DOHH2 (cell line): ENCODE data around the gene PAX2.

ENCODE experiments used
- H3F3A ChIP-seq: fragments of 200-600 bp; sonication (generic), shearing (Covaris generic); 2 replicates; pipeline ENCODE4 v1.6.0; 2016; ENCODE audit warnings: antibody characterized with exemption, mild to moderate bottlenecking; ENCODE audit not compliant: control insufficient read depth, insufficient read depth
- H3K27ac ChIP-seq: fragments of 200-600 bp; sonication (generic); 2 replicates; pipeline ENCODE4 v1.5.1; 2014; ENCODE audit warnings: low read depth, mild to moderate bottlenecking, low read length, moderate library complexity
- H3K27me3 ChIP-seq: fragments of 200-600 bp; sonication (generic); 2 replicates; pipeline ENCODE4 v1.6.1; 2014; ENCODE audit warnings: mild to moderate bottlenecking, low read length, mixed read lengths; ENCODE audit not compliant: control insufficient read depth
- H3K36me3 ChIP-seq: fragments of 200-600 bp; sonication (generic); 2 replicates; pipeline ENCODE4 v1.6.1; 2014; ENCODE audit warnings: mild to moderate bottlenecking, low read length, moderate library complexity, mixed read lengths; ENCODE audit not compliant: control insufficient read depth
- H3K4me1 ChIP-seq: fragments of 200-600 bp; sonication (generic); 2 replicates; pipeline ENCODE4 v1.6.1; 2014; ENCODE audit warnings: mild to moderate bottlenecking, low read length, mixed read lengths; ENCODE audit not compliant: control insufficient read depth
- H3K4me2 ChIP-seq: fragments of 200-600 bp; sonication (generic); 2 replicates; pipeline ENCODE4 v1.6.0; 2014; ENCODE audit warnings: mild to moderate bottlenecking, low read length, moderate library complexity
- H3K4me3 ChIP-seq: fragments of 200-600 bp; sonication (generic); 2 replicates; pipeline ENCODE4 v1.5.1; 2014; ENCODE audit warnings: mild to moderate bottlenecking, low read length, mixed read lengths
- H3K79me2 ChIP-seq: fragments of 200-600 bp; sonication (generic); 2 replicates; pipeline ENCODE4 v1.6.1; 2014; ENCODE audit warnings: mild to moderate bottlenecking, low read length, mixed read lengths; ENCODE audit not compliant: control insufficient read depth
- H3K9me2 ChIP-seq: fragments of 200-600 bp; sonication (generic); replicated peaks from 2 replicates; pipeline ENCODE4 v1.6.1; 2014; ENCODE audit warnings: mild to moderate bottlenecking, low read length, mixed read lengths; ENCODE audit not compliant: control insufficient read depth
- H3K9me3 ChIP-seq: fragments of 200-600 bp; sonication (generic); 2 replicates; pipeline ENCODE4 v1.6.1; 2014; ENCODE audit warnings: antibody characterized with exemption, low read length, mixed read lengths; ENCODE audit not compliant: control insufficient read depth, insufficient read depth
- H4K20me1 ChIP-seq: fragments of 200-600 bp; sonication (generic); 2 replicates; pipeline ENCODE4 v1.6.0; 2014; ENCODE audit warnings: low read depth, mild to moderate bottlenecking, antibody characterized with exemption, low read length, moderate library complexity; ENCODE audit not compliant: control insufficient read depth, insufficient read depth
- CTCF ChIP-seq: fragments of 200-600 bp; sonication (generic); IDR thresholded peaks from one replicate; pipeline ENCODE4 v1.5.1; 2014; ENCODE audit warnings: antibody characterized with exemption, mild to moderate bottlenecking, low read depth, low read length; ENCODE audit not compliant: poor library complexity, severe bottlenecking
- EZH2phosphoT487 ChIP-seq: fragments of 200-600 bp; sonication (generic); IDR thresholded peaks from 2 replicates; pipeline ENCODE4 v1.6.1; 2017; ENCODE audit warnings: borderline replicate concordance, mild to moderate bottlenecking, antibody characterized with exemption, low read length, moderate library complexity, mixed read lengths

The PAX2 gene

DNA sequence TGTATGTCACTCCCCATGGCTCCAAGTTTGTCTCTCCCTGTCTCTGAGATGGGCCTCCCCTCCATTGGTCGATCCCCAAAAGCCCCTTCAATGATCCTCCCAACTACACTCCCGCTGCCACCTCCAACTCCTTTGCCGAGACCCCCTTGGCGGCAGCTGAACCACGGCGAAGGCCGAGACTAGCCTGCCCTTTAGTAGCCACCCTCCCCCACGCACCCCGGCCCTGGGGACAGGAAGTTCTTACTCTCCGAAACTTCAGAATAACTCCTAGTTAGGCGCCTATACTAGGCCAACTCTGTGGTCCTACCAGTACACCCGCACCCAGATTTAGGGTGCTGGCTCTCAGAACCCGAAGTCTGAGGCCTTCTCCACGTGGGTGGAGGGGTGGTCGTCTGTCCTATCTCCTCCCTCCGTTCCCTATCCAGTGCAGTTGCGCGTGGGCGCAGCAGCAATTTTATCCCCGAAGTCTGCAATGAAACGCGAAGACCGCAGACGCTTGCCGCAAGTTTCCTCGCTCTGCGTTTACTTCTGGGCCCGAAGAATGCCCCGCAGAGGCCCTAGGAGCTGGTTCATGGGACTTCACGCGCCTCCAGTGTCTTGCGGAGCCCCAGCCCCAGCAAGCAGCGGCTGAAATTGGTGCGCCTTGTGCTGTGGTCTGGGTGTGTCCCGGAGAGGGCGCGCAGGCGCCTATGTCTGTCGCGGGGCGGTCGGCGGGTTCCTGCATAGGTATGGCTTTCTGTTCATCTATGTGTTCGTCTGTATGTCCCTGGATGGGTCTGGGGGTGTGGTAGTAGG lies 84.7 kb downstream of the PAX2 start:
- Histone ChIP-seq H4K20me1 (no peaks in the 10 kb centered on the region), H3K27me3 (peaks cover 67% of the 10 kb centered on the region), H3K27ac (no peak overlapping the region), H3K79me2 (no peaks in the 10 kb centered on the region), H3K36me3 (no peaks in the 10 kb centered on the region), H3F3A (0 out of 2 replicates have a peak, but pooled peaks cover 3% of the 10 kb centered on the region), H3K4me1 (peaks cover 44% of the 10 kb centered on the region), H3K4me3 (no peak overlapping the region), H3K9me2 (no peaks in the 10 kb centered on the region), H3K9me3 (no peaks in the 10 kb centered on the region), H3K4me2 (no peak overlapping the region)
- TF ChIP-seq CTCF (no peak), EZH2phosphoT487 (no peak)

GRCh38 chr10:100830728-100831111 lies 85.3 kb downstream of the PAX2 start:
- Histone ChIP-seq H3K9me3 (no peaks in the 10 kb centered on the region), H3K4me2 (no peak overlapping the region), H3K27me3 (peaks cover 61% of the 10 kb centered on the region), H3K4me3 (no peak overlapping the region), H3K79me2 (no peaks in the 10 kb centered on the region), H4K20me1 (no peaks in the 10 kb centered on the region), H3K36me3 (no peaks in the 10 kb centered on the region), H3K4me1 (peaks cover 38% of the 10 kb centered on the region), H3F3A (0 out of 2 replicates have a peak, but pooled peaks cover 3% of the 10 kb centered on the region), H3K9me2 (no peaks in the 10 kb centered on the region), H3K27ac (no peak overlapping the region)
- TF ChIP-seq CTCF (no peak), EZH2phosphoT487 (no peak)

- no peak overlapping the region for H3K4me2 ChIP-seq
- no peaks in the 10 kb centered on the region for H3K9me2 ChIP-seq
- no peak overlapping the region for H3K27ac ChIP-seq
- no peaks in the 10 kb centered on the region for H3K36me3 ChIP-seq
- TF ChIP-seq CTCF (no peak), EZH2phosphoT487 (no peak)
- no peaks in the 10 kb centered on the region for H4K20me1 ChIP-seq
- no peaks in the 10 kb centered on the region for H3K79me2 ChIP-seq
- H3K9me3 ChIP-seq, result no peaks in the 10 kb centered on the region
- no peak overlapping the region for H3K4me3 ChIP-seq
- H3K4me1 ChIP-seq, result peaks cover 28% of the 10 kb centered on the region
- H3F3A ChIP-seq, result no peaks in the 10 kb centered on the region
- H3K27me3 ChIP-seq, result peaks cover 60% of the 10 kb centered on the region
These were observed 86.4 kb downstream of the PAX2 start for GRCh38 chr10:100831742-100832141.
